Natural killer cell (primary cell): ENCODE results near the gene CCDC69. TPM values are rescaled to one million over a fixed set of nuclear protein-coding genes. Genes with fewer than 3 reads are reported as not detected.
A peak's percentile ranks its signal among the peaks of the same experiment; 100 is the strongest.

Source experiments
- ATAC-seq, 3 donors: fragments of 150-1000 bp in 2 of 3; fragments of 200-7000 bp in 1 of 3; cut with Tn5 transposase; 1 replicate in 1 of 3; 2 replicates in 2 of 3; pipeline ENCODE4 v1.10.0; 2021; ENCODE audit warnings: mild to moderate bottlenecking in 2 of 3, moderate library complexity in 2 of 3
- DNase-seq, 2 donors: peaks; one replicate each; pipeline versions ENCODE4 v3.0.0 to v3.0.0-alpha.2; 2013 to 2021; ENCODE audit warnings: mixed read lengths in 1 of 2
- H3K27ac ChIP-seq: one replicate; pipeline ENCODE4 v1.5.1; 2013; ENCODE audit warnings: mild to moderate bottlenecking, low read length
- H3K27me3 ChIP-seq: one replicate; pipeline ENCODE4 v1.6.1; 2013; ENCODE audit warnings: low read length; ENCODE audit not compliant: control insufficient read depth, insufficient read depth
- H3K36me3 ChIP-seq: one replicate; pipeline ENCODE4 v1.6.1; 2013; ENCODE audit warnings: low read length; ENCODE audit not compliant: control insufficient read depth, insufficient read depth
- H3K4me1 ChIP-seq: one replicate; pipeline ENCODE4 v1.6.1; 2013; ENCODE audit warnings: low read length; ENCODE audit not compliant: control insufficient read depth, insufficient read depth
- H3K4me3 ChIP-seq: one replicate; pipeline ENCODE4 v1.5.1; 2013; ENCODE audit warnings: low read length
- H3K9me3 ChIP-seq: one replicate; pipeline ENCODE4 v1.6.1; 2013; ENCODE audit warnings: low read length; ENCODE audit not compliant: control insufficient read depth, insufficient read depth
- H3K27ac Mint-ChIP-seq, 2 donors: one replicate each; pipeline ENCODE4 v1.8.0; 2022; ENCODE audit warnings: mild to moderate bottlenecking in 2 of 2, mixed read lengths in 2 of 2, moderate library complexity in 1 of 2
- H3K27me3 Mint-ChIP-seq, 2 donors: one replicate each; pipeline ENCODE4 v1.8.0; 2022; ENCODE audit warnings: low read depth in 2 of 2, mixed read lengths in 2 of 2
- H3K36me3 Mint-ChIP-seq: one replicate; pipeline ENCODE4 v1.8.0; 2022; ENCODE audit warnings: mixed read lengths
- H3K4me1 Mint-ChIP-seq, 2 donors: one replicate each; pipeline ENCODE4 v1.8.0; 2022; ENCODE audit warnings: mixed read lengths in 2 of 2
- H3K4me3 Mint-ChIP-seq: one replicate; pipeline ENCODE4 v1.8.0; 2022; ENCODE audit warnings: mild to moderate bottlenecking, moderate library complexity, mixed read lengths
- H3K9me3 Mint-ChIP-seq, 2 donors: one replicate each; pipeline ENCODE4 v1.8.0; 2022; ENCODE audit warnings: mixed read lengths in 2 of 2
- WGBS: methylation state at CpG from one replicate; pipeline ENCODE4 v1.1.7; 2013; ENCODE audit warnings: missing lambda C conversion rate; ENCODE audit not compliant: insufficient coverage; 5-methylcytosine and 5-hydroxymethylcytosine counted together
- intact Hi-C: fragments of 100-400 bp; cut with micrococcal nuclease; formaldehyde crosslinking; loops from one replicate; pipeline ENCODE4 v1.14.2; 2022
- total RNA-seq, 4 donors: library from RNA; stranded (reverse); fragments of 120-200 nt in 1 of 4; gene quantifications; one replicate each; pipeline versions ENCODE4 v1.2.3 to v1.2.4, GENCODE V29; 2013 to 2022
- TF ChIP-seq, protein P1 (sequence below): fragments of 200-600 bp; IDR thresholded peaks from one replicate; pipeline ENCODE4 v1.8.0; 2022; ENCODE audit warnings: antibody characterized with exemption

The CCDC69 gene
- total RNA-seq, 3 donors from 2014 or later (not counting 1 experiment from before 2014, with no cell fraction given), result 181 to 227 (median 204) TPM

DNA sequence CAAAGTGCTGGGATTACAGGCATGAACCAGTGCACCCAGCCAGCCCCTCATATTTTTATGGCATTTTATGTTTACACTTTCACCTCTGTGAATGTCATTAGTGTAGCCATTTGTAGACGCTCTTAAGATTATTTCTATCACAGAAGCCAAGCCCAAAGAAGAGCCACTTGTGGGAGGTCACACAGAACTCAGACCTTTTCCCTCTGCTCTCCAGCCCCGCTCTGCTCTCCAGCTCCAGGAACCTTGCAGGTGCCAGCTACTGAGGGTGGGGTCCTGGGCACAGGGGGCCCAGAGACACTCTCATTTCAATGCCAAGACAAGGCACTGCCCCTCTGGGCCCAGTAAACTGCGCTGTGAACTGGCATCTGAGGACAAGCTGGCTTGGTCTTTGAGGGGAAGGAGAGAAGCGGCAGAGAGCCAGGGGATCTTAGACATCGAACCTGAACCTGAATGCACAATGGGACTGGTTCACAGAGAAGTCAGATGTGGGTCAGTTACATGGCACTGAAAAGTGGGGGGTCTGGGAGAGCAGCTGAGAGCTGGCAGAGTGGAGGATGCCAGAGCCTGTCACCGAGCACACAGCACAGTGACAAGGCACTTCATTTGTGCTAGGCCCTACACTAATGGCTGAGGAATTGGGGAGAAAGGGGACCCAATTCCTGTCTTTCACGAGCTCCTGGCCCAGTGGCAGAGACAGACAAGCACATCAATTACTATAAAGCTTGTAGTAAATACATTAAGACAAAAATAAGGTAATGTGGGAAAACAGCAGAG is 83.0 kb downstream of the CCDC69 start:
- H3K4me3 ChIP-seq, result no peak overlapping the region
- WGBS, result 83% methylated on average over 6 of the region's 7 CpGs
- intact Hi-C loops, result no loop called here

DNA sequence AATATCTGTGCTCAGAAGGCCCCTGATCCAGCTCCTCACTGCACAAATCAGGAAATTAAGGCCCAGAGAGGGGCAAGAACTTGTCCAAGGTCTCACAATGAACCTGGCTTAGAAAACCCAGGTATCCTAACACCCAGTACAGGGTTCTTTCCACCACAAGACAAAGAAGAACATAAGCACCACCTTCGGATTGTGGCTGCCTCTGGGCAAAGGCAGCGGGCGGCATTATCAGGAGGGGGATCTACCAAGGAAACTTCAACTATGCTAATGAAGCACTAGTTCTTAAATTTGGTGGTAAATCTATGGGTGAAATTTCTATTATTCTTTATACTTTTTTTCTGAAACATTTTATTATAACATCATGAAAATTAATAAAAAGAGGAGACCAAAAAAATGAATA is 84.2 kb downstream of the CCDC69 start:
- Histone ChIP-seq H3K36me3 (peaks cover 83% of the 10 kb centered on the region), H3K9me3 (no peaks in the 10 kb centered on the region), H3K4me1 (peaks cover 70% of the 10 kb centered on the region), H3K27ac (peak overlapping the region; percentile 83), H3K27me3 (no peaks in the 10 kb centered on the region), H3K4me3 (no peak overlapping the region)
- Mint-ChIP-seq H3K4me1 (peaks cover 73 to 90% of the 10 kb centered on the region in 2 donors), H3K36me3 (peaks cover 38% of the 10 kb centered on the region), H3K27ac (peak overlapping the region; percentile 80 to 95), H3K4me3 (peak overlapping the region; percentile 53), H3K27me3 (no peaks in the 10 kb centered on the region), H3K9me3 (no peaks in the 10 kb centered on the region)
- intact Hi-C loops, result loop anchor here (1.0 to 5.0 kb wide), 3 partner anchors 18 to 93 kb away; partner anchors contain the start of gene ANXA6
- 28% methylated on average over 3 of the region's 3 CpGs for WGBS
- ATAC-seq, result no peak
- TF ChIP-seq, protein P1, sequence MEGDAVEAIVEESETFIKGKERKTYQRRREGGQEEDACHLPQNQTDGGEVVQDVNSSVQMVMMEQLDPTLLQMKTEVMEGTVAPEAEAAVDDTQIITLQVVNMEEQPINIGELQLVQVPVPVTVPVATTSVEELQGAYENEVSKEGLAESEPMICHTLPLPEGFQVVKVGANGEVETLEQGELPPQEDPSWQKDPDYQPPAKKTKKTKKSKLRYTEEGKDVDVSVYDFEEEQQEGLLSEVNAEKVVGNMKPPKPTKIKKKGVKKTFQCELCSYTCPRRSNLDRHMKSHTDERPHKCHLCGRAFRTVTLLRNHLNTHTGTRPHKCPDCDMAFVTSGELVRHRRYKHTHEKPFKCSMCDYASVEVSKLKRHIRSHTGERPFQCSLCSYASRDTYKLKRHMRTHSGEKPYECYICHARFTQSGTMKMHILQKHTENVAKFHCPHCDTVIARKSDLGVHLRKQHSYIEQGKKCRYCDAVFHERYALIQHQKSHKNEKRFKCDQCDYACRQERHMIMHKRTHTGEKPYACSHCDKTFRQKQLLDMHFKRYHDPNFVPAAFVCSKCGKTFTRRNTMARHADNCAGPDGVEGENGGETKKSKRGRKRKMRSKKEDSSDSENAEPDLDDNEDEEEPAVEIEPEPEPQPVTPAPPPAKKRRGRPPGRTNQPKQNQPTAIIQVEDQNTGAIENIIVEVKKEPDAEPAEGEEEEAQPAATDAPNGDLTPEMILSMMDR, result no peak
- DNase-seq, result peak in 1 of 2 donors; percentile 62

More for the DNA sequence above, 83.0 kb downstream of the CCDC69 start:
- peak overlapping the region; percentile 53 for H3K27ac ChIP-seq
- DNase-seq (no peak), ATAC-seq (no peak)
- peaks cover 81 to 98% of the 10 kb centered on the region in 2 donors for H3K4me1 Mint-ChIP-seq
- no peaks in the 10 kb centered on the region for H3K27me3 ChIP-seq
- no peaks in the 10 kb centered on the region for H3K9me3 ChIP-seq
- peaks cover 79% of the 10 kb centered on the region for H3K4me1 ChIP-seq
- no peaks in the 10 kb centered on the region for H3K27me3 Mint-ChIP-seq
- TF ChIP-seq, protein P1, result no peak
- H3K9me3 Mint-ChIP-seq, result no peaks in the 10 kb centered on the region
- H3K36me3 ChIP-seq, result peaks cover 83% of the 10 kb centered on the region
- H3K27ac Mint-ChIP-seq, result peak overlapping the region; percentile 80 to 95
- peak overlapping the region; percentile 71 for H3K4me3 Mint-ChIP-seq
- peaks cover 29% of the 10 kb centered on the region for H3K36me3 Mint-ChIP-seq

DNA sequence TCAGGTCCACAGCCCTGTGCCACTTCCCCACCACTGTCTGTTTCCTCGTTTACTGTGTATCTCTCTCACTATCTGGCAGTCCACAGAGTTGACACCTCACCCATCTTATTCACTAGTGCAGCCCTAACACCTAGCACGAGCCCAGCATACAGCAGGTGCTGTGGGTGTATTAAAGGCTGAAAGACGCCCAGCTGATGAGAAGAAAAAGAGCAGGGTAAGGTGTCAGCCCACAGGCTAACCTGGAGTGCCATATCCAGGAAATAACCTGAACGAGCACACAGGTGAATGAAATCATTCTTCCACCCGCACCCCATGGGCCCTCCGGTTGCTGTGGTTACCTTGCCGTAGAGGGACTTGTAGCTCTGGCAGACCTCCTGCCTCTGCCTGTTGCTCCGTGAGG is 84.9 kb downstream of the CCDC69 start:
- TF ChIP-seq, protein P1, result no peak
- H3K27me3 ChIP-seq, result no peaks in the 10 kb centered on the region
- peak; percentile 85 to 95 (median 94) for ATAC-seq
- intact Hi-C loops, result loop anchor here (1.0 to 5.0 kb wide), 3 partner anchors 18 to 93 kb away; partner anchors contain the start of gene ANXA6
- DNase-seq, result peak; percentile 56 to 72
- no peaks in the 10 kb centered on the region for H3K9me3 Mint-ChIP-seq
- H3K4me3 Mint-ChIP-seq, result peak overlapping the region; percentile 53
- peaks cover 67% of the 10 kb centered on the region for H3K4me1 ChIP-seq
- peak overlapping the region; percentile 80 to 95 for H3K27ac Mint-ChIP-seq
- peaks cover 39% of the 10 kb centered on the region for H3K36me3 Mint-ChIP-seq
- peaks cover 83% of the 10 kb centered on the region for H3K36me3 ChIP-seq
- H3K4me3 ChIP-seq, result no peak overlapping the region
- 31% methylated on average over 8 of the region's 8 CpGs for WGBS
- H3K27me3 Mint-ChIP-seq, result no peaks in the 10 kb centered on the region
- H3K27ac ChIP-seq, result peak overlapping the region; percentile 83
- H3K9me3 ChIP-seq, result no peaks in the 10 kb centered on the region
- H3K4me1 Mint-ChIP-seq, result peaks cover 67 to 90% of the 10 kb centered on the region in 2 donors
